ENCODE results near the gene TMEM63A.

- TF ChIP-seq GATA2 (IDR thresholded peaks at IDR 0.05; ENCODE audit: low read depth, low read length) = peak; percentile 71
- TF ChIP-seq GATA3 (IDR thresholded peaks at IDR 0.05; ENCODE audit: low read depth, low read length) = no peak
These were observed 34.9 kb upstream of the TMEM63A start for GRCh38 chr1:225917101-225917500.
